HG03520 (cell line): ENCODE data around the gene BMP7.

ENCODE experiments used
- ATAC-seq: cut with Tn5 transposase; IDR thresholded peaks from one replicate; pipeline ENCODE4 v1.9.1; 2021; ENCODE audit warnings: mild to moderate bottlenecking, moderate library complexity; ENCODE audit not compliant: unreplicated experiment

Gene BMP7

GRCh38 chr20:57266291-57267157 is at the start of gene BMP7:
Gene BMP7, minus strand, starts transcription at chr20:57266641. Its CDS starts 519 bp downstream, at chr20:57266122.
- no peak for ATAC-seq

DNA sequence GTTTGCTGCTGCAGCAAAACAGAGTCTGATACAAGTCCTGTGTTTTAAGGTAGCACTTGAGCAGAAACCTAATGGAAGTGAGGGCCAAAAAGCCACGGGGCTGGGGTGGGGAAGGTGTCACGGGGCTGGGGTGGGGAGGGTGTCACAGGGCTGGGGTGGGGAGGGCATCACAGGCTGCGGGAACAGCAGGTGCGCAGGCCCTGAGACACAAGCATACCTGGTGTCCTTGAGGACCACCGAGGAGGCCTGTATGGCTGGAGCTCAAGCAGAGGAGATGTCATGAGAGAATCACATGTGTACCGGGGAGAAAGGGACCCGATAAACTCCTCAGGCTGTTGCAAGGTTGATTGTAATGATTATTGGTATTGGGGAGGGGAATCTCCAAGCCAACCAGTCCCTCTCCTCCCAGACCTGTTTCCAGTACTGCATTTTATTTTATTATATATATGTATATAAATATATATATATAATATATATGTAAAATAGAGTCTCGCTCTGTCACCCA is 49.6 kb upstream of the BMP7 start:
- no peak for ATAC-seq

GRCh38 chr20:57315083-57315975 is 48.9 kb upstream of the BMP7 start:
- ATAC-seq, result no peak

GRCh38 chr20:57313951-57314350 is 47.5 kb upstream of the BMP7 start:
- no peak for ATAC-seq

GRCh38 chr20:57313230-57313629 is 46.8 kb upstream of the BMP7 start:
- no peak for ATAC-seq

- ATAC-seq, result no peak
Measured at GRCh38 chr20:57312138-57312537, 45.7 kb upstream of the BMP7 start.

DNA sequence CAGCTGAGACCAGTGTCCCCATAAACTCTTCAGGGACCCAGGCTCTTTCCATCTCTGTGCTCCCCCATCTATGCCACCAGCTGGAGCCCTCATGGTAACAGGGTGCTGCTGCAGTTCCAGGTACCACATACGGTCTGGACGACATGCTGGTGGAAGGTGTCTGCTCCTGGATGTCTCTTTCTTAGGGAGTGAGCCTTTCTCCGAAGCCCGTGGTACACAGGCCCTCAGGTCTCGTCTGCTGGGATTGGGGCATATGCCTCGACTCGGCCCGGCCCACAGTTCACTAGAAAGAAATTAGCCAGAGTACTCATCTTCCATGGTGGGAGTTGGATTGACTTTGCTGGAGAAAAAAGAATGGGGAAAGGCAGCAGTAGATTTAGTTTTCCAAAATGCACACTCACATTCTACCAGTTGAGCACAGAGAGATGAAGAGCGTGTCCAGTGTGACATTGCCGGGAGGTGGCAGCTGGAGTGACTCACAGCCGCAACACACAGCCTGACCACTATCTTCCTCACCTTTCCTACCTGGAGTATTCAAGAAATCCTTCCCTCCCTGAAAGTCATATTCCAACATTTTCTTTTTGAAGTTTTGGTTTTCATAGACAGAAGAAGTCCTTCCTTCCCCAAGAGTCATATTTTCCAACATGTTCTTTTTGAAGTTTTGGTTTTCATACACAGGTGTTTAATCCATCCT is 44.5 kb upstream of the BMP7 start:
- no peak for ATAC-seq

GRCh38 chr20:57309544-57310115 is 43.2 kb upstream of the BMP7 start:
- no peak for ATAC-seq

GRCh38 chr20:57308451-57309271 is 42.2 kb upstream of the BMP7 start:
- ATAC-seq, result no peak

DNA sequence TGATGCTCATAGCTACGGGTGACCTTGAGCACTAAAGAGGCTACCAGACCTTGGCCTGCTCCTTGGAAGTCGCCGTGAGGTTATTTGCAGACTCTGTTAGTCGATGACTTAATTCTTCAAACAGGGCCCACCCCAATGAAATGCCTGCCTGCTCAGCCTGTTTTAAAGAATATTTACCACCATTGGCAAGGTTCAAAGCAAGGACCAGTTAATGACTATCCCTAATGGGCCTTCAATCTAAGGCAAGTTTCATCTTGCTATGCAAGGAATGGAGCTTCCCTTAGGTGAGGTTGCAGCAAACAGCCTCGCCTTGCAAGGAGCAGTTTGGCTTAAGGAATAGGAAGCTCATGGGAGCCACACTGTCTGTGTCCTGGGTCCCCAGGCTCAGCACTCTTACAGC is 40.3 kb upstream of the BMP7 start:
- ATAC-seq, result no peak

GRCh38 chr20:57301026-57301425 is 34.6 kb upstream of the BMP7 start:
- ATAC-seq, result no peak

DNA sequence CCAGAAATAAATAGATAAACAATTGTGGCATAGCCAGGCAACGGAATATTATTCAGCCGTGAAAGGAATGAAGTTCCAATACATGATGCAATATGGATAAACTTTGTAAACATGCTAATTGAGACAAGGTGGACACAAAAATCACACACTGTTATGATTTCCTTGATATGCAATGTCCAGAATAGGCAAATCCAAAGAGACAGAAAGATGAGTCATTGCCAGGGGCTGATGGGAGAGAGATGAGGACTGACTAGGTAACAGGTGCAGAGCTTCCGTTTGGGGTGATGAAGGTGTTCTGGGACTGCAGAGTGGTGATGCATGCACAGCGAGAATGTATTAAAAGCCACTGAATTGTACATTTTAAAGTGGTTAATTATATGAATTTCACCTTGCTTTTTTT is 32.0 kb upstream of the BMP7 start:
- ATAC-seq, result no peak

- no peak for ATAC-seq
Measured at GRCh38 chr20:57294550-57294949, 28.1 kb upstream of the BMP7 start.

DNA sequence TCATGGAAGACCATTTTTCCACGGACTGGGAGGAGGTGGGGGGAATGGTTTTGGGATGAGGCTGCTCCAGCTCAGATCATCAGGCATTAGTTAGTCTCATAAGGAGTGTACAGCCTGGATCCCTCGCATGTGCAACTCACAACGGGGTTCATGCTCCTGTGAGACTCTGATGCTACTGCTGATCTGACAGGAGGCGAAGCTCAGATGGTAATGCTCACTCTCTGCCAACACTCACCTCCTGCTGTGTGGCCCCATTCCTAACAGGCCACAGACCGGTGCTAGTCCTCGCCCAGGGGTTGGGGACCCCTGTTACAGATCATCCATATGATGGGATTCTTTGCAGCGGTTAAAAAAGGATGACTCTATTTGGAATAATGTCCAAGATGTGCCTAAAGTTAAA is 27.6 kb upstream of the BMP7 start:
- ATAC-seq, result no peak

DNA sequence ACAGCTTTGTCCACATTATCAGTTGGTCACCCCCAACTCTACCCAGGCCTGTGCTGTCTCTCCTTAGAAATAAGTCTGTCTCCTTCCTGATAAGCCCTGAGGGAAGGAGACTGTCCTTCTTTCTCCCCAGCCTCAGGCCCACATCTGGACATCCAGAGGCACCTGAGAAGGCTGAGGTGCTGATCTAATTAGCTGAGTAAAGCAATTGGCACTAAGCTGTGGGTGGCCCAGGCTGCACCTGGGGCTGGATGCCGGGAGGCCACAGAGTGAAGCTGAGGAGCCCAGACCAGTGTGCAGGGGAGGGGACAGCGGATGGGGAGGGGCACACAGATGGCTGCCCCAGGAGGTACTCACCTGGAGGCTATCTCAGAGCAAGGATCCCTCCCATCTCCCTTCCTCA is 26.2 kb upstream of the BMP7 start:
- no peak for ATAC-seq

DNA sequence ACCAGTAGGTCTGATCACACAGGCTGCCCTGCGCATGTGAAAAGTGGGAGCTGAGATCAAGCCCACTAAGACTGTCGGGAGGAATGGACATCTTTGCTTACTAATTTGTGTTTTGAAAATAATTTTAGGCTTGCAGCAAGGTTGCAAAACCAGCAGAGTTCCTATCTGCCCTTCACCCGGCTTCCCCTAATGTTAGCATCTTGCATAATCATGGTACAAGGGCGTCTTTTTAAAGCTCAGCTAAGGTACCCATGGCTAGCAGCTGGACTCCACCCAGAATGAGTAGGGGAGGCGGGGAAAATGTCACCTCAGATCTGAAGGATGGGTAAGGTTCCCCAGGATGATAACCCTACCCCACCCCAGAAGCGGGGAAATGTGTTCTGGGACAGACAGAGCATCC is 25.3 kb upstream of the BMP7 start:
- no peak for ATAC-seq

GRCh38 chr20:57291003-57291402 is 24.6 kb upstream of the BMP7 start:
- ATAC-seq, result no peak

DNA sequence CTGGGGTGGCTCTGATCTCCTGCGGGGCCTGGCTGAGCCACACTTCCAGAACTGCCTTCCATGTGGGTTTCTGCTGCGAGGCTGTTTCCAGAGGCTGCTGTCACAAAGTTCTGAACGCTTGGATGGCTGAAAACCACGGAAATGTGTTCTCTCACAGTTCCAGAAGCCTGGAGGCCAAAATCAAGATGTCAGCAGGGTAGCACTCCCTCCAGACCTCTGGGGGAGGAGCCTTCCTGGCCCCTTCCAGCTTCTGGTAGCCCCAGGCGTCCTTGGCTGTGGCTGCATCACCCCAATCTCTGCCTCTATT is 23.7 kb upstream of the BMP7 start:
- ATAC-seq, result no peak

GRCh38 chr20:57289391-57290177 is 23.1 kb upstream of the BMP7 start:
- no peak for ATAC-seq
